Measurements from ENCODE around the gene BRINP2.

DNA sequence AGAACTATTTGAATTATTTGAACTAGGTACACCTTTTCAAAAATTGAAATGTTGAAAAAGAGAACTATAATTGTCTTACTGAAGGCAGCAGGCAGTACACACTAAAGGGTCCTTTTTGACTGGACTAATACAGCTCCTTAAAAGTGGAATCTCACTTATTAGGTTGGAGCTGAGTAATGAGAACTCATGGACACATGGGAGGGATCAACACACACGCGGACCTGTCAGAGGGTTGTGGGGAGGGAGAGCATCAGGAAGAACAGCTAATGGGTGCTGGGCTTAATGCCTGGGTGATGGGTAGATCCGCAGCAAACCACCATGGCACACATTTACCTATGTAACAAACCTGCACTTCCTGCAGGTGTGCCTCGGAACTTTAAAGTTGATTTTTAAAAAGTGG, 145.0 kb downstream of the BRINP2 start:
- TF ChIP-seq, protein P1, sequence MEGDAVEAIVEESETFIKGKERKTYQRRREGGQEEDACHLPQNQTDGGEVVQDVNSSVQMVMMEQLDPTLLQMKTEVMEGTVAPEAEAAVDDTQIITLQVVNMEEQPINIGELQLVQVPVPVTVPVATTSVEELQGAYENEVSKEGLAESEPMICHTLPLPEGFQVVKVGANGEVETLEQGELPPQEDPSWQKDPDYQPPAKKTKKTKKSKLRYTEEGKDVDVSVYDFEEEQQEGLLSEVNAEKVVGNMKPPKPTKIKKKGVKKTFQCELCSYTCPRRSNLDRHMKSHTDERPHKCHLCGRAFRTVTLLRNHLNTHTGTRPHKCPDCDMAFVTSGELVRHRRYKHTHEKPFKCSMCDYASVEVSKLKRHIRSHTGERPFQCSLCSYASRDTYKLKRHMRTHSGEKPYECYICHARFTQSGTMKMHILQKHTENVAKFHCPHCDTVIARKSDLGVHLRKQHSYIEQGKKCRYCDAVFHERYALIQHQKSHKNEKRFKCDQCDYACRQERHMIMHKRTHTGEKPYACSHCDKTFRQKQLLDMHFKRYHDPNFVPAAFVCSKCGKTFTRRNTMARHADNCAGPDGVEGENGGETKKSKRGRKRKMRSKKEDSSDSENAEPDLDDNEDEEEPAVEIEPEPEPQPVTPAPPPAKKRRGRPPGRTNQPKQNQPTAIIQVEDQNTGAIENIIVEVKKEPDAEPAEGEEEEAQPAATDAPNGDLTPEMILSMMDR (conservative IDR thresholded peaks at IDR 0.05 in 1 of 2, IDR thresholded peaks at IDR 0.05 in 1 of 2; ENCODE audit: extremely low read depth in 1 of 2, insufficient read depth in 1 of 2, low read depth in 1 of 2, low read length in 2 of 2), result no peak
- TF ChIP-seq EZH2 (IDR thresholded peaks at IDR 0.05; ENCODE audit: borderline replicate concordance, low read length), result no peak

Data from mammary epithelial cell (primary cell).